Thymus (tissue), 11 donors: ENCODE results near the gene DCHS1. TPM values are rescaled to one million over a fixed set of nuclear protein-coding genes. Genes with fewer than 3 reads are reported as not detected.

Experiments
- DNase-seq, 9 donors: peaks; one replicate each; pipeline ENCODE4 v3.0.0-alpha.2; 2013; ENCODE audit warnings: low spot score in 9 of 9, low read depth in 6 of 9, missing footprints in 1 of 9
- H3K27ac ChIP-seq, 2 donors: one replicate each; pipeline ENCODE4 v1.5.1; 2013; ENCODE audit warnings: control low read depth in 1 of 2, low read depth in 1 of 2, low read length in 1 of 2, mild to moderate bottlenecking in 1 of 2, moderate library complexity in 1 of 2
- H3K27me3 ChIP-seq, 2 donors: one replicate each; pipeline ENCODE4 v1.5.1; 2013; ENCODE audit warnings: low read length in 1 of 2; ENCODE audit not compliant: control insufficient read depth in 2 of 2, insufficient read depth in 1 of 2
- H3K36me3 ChIP-seq, 2 donors: one replicate each; pipeline ENCODE4 v1.5.1; 2013; ENCODE audit warnings: low read length in 1 of 2, mild to moderate bottlenecking in 1 of 2, moderate library complexity in 1 of 2; ENCODE audit not compliant: control insufficient read depth in 2 of 2, insufficient read depth in 2 of 2
- H3K4me1 ChIP-seq, 2 donors: one replicate each; pipeline ENCODE4 v1.5.1; 2013; ENCODE audit warnings: low read length in 2 of 2; ENCODE audit not compliant: control insufficient read depth in 2 of 2, insufficient read depth in 2 of 2
- H3K4me3 ChIP-seq, 2 donors: one replicate each; pipeline ENCODE4 v1.5.1; 2013; ENCODE audit warnings: low read length in 2 of 2, control low read depth in 1 of 2, mild to moderate bottlenecking in 1 of 2
- H3K9me3 ChIP-seq, 2 donors: one replicate each; pipeline ENCODE4 v1.5.1; 2013; ENCODE audit warnings: low read length in 1 of 2, mild to moderate bottlenecking in 1 of 2; ENCODE audit not compliant: control insufficient read depth in 2 of 2, insufficient read depth in 1 of 2
- WGBS: extraction: QIAGEN DNeasy Blood & Tissue Kit; methylation state at CpG from one replicate; pipeline ENCODE4 v1.1.7; 2013; 5-methylcytosine and 5-hydroxymethylcytosine counted together
- polyA plus RNA-seq: library from polyadenylated mRNA; stranded (reverse); fragments of 200-250 nt; gene quantifications from one replicate; pipeline ENCODE4 v1.2.3, GENCODE V29; 2013
- total RNA-seq: library from RNA; stranded (reverse); fragments of 120-200 nt; gene quantifications from one replicate; pipeline ENCODE4 v1.2.4, GENCODE V29; 2013
- donor health status: healthy.

DCHS1 gene
- total and polyA plus RNA-seq, 2 donors: 3.2 to 6.5 TPM

GRCh38 chr11:6618117-6619003 is 37.2 kb downstream of the DCHS1 start:
- no peaks in the 10 kb centered on the region for H3K27me3 ChIP-seq
- WGBS: 9% methylated on average over 15 of the region's 15 CpGs
- peak in 2 of 9 donors; percentile 12 to 40 for DNase-seq

GRCh38 chr11:6617315-6617781 is 38.3 kb downstream of the DCHS1 start:
- Histone ChIP-seq H3K9me3 (peaks cover 0 to 3% of the 10 kb centered on the region in 2 donors), H3K27ac (no peak overlapping the region), H3K4me3 (no peak overlapping the region), H3K27me3 (no peaks in the 10 kb centered on the region), H3K36me3 (peaks cover 12 to 15% of the 10 kb centered on the region in 2 donors), H3K4me1 (peaks cover 11 to 23% of the 10 kb centered on the region in 2 donors)
- DNase-seq: no peak
- WGBS: 93% methylated on average over 5 of the region's 5 CpGs

More at GRCh38 chr11:6618117-6619003, 37.2 kb downstream of the DCHS1 start:
- Histone ChIP-seq H3K9me3 (peaks cover 0 to 6% of the 10 kb centered on the region in 2 donors), H3K4me3 (peak overlapping the region; percentile 71 to 84), H3K4me1 (peaks cover 7 to 17% of the 10 kb centered on the region in 2 donors), H3K36me3 (peaks cover 12 to 15% of the 10 kb centered on the region in 2 donors), H3K27ac (peak overlapping the region; percentile 61 to 86)

GRCh38 chr11:6616596-6617250 is 38.9 kb downstream of the DCHS1 start:
- Histone ChIP-seq H3K36me3 (peaks cover 12 to 15% of the 10 kb centered on the region in 2 donors), H3K4me1 (peaks cover 11 to 23% of the 10 kb centered on the region in 2 donors), H3K27me3 (no peaks in the 10 kb centered on the region), H3K27ac (no peak overlapping the region), H3K9me3 (no peaks in the 10 kb centered on the region), H3K4me3 (no peak overlapping the region)
- 94% methylated on average over 14 of the region's 14 CpGs for WGBS
- DNase-seq: no peak

- Histone ChIP-seq H3K27me3 (no peaks in the 10 kb centered on the region), H3K27ac (no peak overlapping the region), H3K9me3 (no peaks in the 10 kb centered on the region), H3K4me1 (peaks cover 17 to 28% of the 10 kb centered on the region in 2 donors), H3K4me3 (no peak overlapping the region), H3K36me3 (peaks cover 12 to 15% of the 10 kb centered on the region in 2 donors)
- WGBS: 98% methylated on average over 9 of the region's 9 CpGs
- DNase-seq: no peak
Observed at GRCh38 chr11:6615882-6616585, 39.6 kb downstream of the DCHS1 start.

DNA sequence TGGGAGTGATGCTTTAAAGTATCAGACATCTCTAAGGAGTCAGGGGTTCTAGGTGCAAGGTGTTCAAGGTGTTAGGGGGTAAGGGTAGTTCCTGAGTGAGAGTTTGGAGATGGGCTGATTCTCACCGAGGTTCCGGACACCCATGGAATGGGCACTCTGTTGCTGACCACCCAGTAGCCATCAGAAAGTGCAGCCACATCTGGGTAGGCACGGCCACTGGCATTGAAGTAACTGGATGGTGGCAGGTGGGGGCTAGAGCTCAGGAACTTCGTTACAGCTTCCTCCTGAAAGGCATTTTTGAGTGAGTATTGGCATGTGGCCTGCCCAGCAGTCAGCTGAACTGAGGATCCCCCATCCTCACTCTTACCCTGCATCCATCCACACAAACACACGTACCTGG is 40.6 kb downstream of the DCHS1 start:
- 98% methylated on average over 5 of the region's 5 CpGs for WGBS
- Histone ChIP-seq H3K4me1 (peaks cover 22 to 34% of the 10 kb centered on the region in 2 donors), H3K36me3 (peaks cover 22 to 24% of the 10 kb centered on the region in 2 donors), H3K9me3 (no peaks in the 10 kb centered on the region), H3K4me3 (no peak overlapping the region), H3K27me3 (no peaks in the 10 kb centered on the region), H3K27ac (no peak overlapping the region)
- DNase-seq: no peak

DNA sequence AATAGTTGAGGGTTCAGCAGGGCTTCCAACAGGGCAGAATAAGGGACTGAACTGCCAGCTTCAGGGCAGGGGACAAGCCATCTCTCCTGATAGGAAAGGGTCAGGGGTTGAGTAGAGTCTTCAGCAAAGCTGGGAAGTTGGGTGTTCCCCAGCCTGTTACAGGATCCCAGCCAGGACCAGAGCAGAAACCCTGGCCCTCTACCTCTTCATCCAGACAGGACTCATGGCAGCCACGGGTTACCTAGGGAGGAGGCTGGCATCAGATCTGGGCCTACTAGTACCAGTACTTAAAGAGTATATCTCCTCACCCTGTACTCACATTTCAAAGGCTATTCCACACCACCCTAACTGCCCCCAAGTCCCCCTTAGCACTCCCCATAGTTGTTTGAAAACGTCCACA is 41.2 kb downstream of the DCHS1 start:
- Histone ChIP-seq H3K27ac (no peak overlapping the region), H3K36me3 (peaks cover 28 to 30% of the 10 kb centered on the region in 2 donors), H3K9me3 (no peaks in the 10 kb centered on the region), H3K4me3 (no peak overlapping the region), H3K27me3 (no peaks in the 10 kb centered on the region), H3K4me1 (peaks cover 22 to 33% of the 10 kb centered on the region in 2 donors)
- no peak for DNase-seq
- 99% methylated on average over 2 of the region's 2 CpGs for WGBS

DNA sequence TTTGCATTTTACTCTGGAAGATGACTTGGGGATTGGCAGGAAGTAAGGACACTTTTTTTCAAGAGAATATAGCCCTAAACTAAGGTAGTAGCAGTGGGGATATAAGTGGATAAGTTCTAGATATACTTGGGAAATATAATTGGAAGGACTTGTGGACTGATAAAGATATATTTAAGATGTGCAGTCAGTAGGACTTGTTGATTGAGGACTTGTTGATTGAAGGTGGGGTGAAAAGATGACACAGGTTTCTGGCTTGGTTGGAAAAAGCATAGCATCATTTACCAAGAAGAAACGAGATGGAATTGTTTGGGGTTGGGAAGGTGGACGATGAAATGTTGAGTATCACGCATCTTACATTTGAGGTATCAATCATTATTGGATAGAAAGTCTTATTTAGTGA is 42.1 kb downstream of the DCHS1 start:
- no peaks in the 10 kb centered on the region for H3K9me3 ChIP-seq
- H3K27me3 ChIP-seq: no peaks in the 10 kb centered on the region
- WGBS: over 99% methylated on average over 3 of the region's 3 CpGs
- H3K4me1 ChIP-seq: peaks cover 19 to 28% of the 10 kb centered on the region in 2 donors
- H3K4me3 ChIP-seq: no peak overlapping the region
- no peak overlapping the region for H3K27ac ChIP-seq
- no peak for DNase-seq
- peaks cover 37 to 40% of the 10 kb centered on the region in 2 donors for H3K36me3 ChIP-seq

DNA sequence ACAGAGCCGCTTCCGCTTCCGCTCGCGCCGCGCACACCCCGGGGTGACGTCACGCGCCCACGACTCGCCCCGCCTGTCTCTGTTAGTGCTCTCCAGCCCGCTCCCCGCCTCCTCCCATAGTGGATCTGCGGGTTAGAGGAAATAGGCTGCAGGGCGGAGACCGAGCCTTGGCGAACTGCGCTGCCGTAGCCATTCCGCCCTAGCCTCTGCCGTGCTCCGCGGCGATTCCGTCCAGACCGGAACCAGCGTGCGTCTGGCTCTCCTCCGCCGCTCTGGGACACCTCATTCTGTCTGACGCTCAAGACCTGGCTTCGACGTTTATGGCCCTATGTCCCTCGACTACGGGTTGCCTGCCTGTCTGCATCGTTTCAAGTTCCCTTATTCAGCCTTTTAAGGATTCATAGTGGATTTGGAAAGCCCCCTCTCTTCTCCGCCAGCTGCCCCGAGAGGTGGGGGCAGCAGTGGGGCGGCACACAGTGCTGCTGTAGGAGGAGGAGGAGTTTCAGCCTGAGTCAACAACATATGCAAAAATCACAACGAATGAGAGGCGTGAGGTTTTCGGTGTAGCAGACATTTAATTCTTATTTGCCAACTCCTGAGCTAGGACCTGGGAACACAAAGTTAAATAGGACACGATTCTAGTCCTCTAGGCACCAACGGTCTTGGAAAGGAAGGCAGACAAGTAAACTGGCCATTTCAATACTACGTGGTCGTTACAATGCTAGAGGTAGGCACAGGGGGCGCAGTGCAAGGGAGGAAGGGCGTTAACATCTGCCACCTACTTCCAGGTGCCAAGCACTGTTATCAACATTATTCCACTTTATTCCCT is 43.2 kb downstream of the DCHS1 start, which contains the start of gene TAF10:
TSS of gene TAF10 (minus strand) at position 4 of the 829 bp plus-strand sequence. CDS start 27 bp downstream, outside the sequence.
- WGBS: under 1% methylated on average over 51 of the region's 51 CpGs
- Histone ChIP-seq H3K27ac (peak within 1 kb of the TSS; percentile 99 to 100), H3K36me3 (peaks cover 45 to 51% of the 10 kb centered on the region in 2 donors), H3K9me3 (no peaks in the 10 kb centered on the region), H3K4me3 (peak within 1 kb of the TSS; percentile 87 to 92), H3K4me1 (peaks cover 15 to 23% of the 10 kb centered on the region in 2 donors), H3K27me3 (no peaks in the 10 kb centered on the region)
- DNase-seq: peak; percentile 75 to 96 (median 91)
